Left forelimb (tissue), 1 donor: ENCODE data around the gene COL21A1.

Source experiments
- DNase-seq: peaks from one replicate; pipeline ENCODE4 v3.0.0-alpha.2; 2018; ENCODE audit warnings: low spot score

COL21A1 gene

GRCh38 chr6:56245903-56246351 lies 1.5 kb downstream of the COL21A1 start:
- DNase-seq: no peak

DNA sequence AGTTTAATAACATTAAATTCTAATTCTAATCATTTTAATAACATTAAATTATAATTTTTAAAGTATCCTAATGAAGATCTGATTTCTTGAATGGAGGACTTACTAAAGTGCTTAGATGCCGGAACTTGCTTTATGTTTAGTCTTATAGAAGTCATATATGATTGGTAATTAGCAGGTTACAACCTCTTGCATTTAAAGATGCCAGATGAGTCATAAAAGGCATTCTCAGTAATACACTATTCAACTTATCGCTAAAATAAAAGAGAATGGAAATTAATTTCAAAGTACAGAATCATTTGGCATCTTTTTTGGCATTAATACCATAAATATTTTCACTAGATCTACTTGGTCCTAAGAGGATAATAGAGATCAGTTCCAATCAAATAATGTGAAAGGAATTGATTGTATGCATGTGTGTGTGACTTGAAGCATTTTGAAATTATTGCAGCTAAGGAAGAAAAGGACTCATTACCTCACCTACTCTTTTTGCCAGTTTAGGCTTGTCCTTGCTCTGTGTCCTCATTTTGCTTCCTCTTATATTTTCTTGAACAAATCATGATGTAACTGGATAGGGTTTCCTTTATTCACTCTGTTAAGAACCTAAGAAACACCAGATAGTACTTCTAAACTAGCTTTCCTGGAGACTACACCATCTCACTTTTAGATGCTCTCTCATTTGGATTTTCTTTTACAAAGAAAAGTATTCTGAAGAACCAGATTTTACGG lies 2.7 kb downstream of the COL21A1 start:
- DNase-seq: no peak

DNA sequence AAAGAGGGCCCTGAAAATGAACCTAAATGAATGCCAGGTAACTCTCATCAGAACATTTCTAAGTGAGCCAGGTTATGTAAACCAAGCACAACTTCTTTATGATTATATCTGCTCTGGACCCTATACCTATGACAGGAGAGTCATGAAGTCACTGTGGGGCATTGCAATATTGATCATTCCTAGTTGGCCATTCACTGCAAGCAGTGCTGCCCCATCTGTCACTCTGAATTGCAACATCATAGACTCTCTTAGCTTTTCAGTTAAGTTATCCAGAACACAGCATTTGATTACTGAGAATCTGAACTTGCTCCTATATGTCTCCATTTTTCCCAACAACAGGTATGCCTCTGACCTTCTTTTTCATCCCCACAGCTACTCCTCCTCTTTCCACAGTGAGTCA lies 3.3 kb downstream of the COL21A1 start:
- DNase-seq: no peak

DNA sequence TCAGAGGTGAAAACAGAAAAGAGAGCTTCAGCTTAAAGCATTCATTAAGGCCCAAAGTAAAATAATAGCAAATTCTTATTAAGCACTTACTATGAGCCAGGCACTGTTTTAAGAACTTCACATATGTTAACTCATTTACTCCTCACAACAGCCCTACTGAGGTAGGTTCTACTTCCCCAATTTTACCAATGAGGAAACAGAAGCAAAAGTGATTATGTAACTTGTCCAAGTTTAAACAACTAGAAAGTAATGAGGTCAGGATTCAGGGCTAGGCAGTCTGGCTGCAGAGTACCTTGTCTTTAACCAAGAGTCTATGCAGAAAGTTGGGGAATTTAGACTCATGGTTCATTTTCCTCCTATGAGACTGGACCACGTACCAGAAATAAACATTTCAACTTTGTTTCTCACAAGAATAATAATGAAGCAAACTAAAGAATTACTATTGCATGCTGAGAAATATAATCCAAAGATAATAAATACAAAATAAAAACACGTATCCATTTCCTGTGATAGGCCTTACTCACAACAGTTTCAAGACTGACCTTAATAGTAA lies 3.8 kb downstream of the COL21A1 start:
- no peak for DNase-seq

GRCh38 chr6:56242346-56242745 lies 5.0 kb downstream of the COL21A1 start:
- no peak for DNase-seq

- DNase-seq: no peak
These were observed 6.1 kb downstream of the COL21A1 start for GRCh38 chr6:56241124-56241802.

DNA sequence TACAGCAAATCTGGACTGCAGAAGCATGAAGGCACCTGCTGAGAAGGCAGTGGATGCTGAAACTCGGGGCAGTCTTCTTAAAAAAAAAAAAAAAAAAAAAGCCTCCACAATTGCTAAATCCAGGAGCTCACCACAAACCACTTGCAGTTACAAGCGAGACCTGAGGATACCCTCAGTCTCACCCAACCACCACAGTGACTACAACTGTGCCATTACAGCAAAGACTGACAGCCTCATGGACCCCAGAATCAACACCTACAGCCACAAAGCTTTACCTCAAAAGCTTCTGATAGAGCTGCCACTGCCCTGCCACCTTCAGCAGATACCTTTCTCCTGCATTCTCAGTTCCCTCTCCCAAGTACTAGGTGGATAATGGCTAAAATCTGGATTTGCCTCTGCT lies 9.0 kb downstream of the COL21A1 start:
- no peak for DNase-seq

GRCh38 chr6:56235245-56235644 lies 12.1 kb downstream of the COL21A1 start:
- DNase-seq: no peak

- DNase-seq: no peak
These were observed 14.9 kb downstream of the COL21A1 start for GRCh38 chr6:56232436-56232835.

DNA sequence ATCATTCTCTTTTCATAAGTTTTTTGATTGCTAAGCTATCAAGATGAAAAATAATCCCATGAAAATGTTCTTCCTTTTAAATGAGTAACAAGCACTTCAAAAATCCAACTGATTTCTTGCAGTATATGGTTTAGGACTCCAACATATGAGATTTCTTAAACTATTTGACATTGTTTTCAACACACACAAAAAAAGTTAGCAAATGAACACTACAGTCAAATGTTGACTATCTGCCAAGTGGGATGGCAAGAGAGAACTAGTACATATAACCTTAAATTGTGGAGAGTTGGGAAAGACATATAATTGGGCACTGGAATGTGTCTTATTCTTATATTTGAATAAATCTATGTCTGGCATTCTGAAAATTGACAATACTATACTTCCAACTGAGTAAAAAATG lies 15.6 kb downstream of the COL21A1 start:
- no peak for DNase-seq

- DNase-seq: no peak
These were observed 16.3 kb downstream of the COL21A1 start for GRCh38 chr6:56230976-56231566.

DNA sequence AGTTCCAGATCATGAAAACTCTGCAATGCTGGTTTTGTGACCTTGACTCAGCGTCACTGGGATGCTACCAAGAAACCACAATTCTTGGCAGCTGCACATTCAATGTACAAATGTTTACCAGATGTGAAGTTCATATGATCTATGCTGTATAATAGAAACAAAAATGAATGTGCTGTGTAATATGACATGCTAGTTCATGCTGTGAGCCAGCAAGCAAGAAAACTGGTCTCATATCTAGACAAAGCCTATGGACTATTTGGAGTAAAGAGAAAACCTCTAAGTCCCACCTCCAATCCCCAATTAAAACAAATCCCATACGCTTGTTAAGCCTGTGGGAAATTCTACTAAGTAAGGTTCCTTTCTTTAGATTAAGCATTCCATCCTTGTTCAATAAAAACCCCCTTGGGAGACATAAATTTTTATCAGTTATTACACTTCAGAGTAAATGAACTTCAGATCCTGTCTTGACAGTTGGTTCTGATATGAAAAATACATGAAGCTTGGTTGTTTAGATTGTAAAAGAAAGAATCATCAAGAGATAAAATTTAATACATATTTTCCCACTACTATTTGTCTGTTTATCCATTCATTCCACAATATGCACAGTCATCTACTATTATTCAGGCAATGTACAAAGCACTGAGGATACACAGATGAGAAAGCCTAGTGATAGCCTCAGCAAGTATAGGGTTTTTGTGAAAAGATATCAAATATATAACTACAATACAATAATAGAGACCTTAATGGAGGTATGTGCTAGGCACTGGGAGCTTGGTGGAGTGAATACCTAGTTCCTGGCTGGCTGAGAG lies 20.1 kb downstream of the COL21A1 start:
- DNase-seq: peak; percentile 74

GRCh38 chr6:56223995-56224394 lies 23.4 kb downstream of the COL21A1 start:
- no peak for DNase-seq

DNA sequence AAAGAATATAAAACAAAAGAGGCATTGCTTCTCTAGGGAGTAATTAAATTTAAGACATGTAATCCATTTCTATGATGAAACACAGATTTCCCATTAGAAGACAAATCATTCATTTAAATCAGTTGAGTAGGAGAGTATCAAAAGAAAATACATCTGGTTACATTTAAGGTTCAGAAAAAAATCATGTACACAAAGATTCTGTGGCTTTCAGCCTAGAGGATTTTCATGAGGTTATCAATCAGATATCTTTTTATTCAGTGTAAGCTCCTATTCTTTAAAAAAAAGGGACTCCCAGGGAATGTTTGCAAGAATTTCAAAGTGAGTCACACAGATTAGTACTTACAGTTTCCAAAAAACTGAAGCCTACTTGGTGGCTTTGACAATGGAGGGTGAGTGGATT lies 24.9 kb downstream of the COL21A1 start:
- no peak for DNase-seq

DNA sequence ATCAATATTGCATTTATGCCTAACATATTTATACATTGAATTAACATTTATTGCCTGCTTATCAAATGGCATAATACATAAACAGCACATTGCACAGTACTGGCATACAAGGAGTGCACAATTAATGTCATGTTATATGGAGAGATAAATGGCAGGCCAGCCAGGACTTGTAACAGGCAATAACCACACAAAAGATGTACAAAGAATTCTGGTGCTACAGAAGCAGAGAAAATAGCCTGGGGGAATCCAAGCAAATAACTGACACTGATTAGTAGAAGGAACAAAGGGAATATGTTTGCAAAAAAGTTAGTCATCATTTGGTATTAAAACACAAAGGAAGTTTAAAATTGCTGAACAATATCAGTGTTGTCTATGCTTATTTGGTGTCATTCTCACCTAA lies 27.3 kb downstream of the COL21A1 start:
- no peak for DNase-seq

DNA sequence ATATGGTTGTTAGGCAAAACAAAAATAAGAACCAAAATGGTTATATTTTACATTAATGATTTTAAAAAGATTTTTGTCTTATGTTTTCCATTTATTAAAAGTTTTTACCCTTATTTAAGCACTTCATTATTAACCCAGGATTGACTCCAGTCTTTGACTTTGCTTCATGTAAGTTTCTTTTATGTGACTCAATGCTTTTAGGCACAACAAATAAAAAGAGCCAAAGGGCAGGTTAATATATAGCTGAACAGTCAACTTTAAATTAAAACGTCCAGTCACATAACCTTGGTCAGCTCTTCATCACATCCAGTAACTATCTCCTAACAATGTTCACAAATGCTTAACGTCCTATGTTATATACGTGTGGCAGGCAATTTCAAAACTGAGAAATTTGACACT lies 32.7 kb downstream of the COL21A1 start:
- no peak for DNase-seq

- no peak for DNase-seq
These were observed 33.2 kb downstream of the COL21A1 start for GRCh38 chr6:56214041-56214702.

DNA sequence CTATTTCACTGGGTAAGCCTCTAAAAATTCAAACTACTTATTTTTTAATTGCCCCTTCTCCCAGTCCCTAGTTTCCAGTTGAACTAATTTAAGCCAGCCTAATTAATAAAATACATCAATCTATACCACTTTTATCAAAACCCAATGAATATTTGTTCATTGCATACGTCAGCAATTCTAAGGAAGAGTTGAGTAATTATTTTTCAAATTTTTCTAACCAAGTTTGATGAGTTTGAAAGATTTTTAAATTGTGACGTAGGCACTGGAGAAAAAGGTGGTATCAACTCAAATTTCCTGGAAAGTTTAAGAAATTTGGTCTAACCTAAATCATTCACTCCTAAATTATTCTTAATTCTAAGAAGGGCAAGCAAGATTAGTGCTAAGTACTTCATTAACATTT lies 35.7 kb downstream of the COL21A1 start:
- no peak for DNase-seq

DNA sequence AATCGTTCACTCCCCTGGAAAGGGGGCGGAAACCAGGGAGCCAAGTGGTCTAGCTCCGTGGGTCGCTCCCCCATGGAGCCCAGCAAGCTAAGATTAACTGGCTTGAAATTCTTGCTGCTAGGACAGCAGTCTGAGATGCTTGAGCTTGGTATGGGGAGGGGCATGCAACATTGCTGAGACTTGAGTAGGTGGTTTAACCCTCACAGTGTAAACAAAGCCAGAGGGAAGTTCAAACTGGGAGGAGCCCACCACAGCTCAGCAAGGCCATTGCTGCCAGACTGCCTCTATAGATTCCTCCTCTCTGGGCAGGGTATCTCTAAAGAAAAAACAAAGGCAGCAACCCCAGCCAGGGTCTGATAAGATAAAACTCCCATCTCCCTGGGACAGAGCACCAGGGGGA lies 43.2 kb downstream of the COL21A1 start:
- no peak for DNase-seq

DNA sequence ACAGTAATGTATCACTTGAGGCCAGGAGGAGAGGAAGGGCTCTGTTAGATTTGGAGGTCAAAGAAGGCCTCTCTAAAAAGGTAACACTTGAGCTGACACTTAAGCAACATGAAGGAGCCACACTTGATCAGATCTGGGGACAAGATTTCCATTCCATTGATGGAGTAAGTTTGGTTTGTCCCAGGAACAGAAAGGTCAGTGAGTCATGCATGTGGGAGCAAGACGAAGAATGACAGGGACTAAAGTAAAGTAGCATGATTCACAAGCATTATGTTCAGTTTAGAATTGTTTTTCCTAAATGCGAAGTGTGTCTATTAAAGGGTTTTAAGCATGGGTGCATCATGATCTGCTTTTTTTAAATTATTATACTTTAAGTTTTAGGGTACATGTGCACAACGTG lies 47.4 kb downstream of the COL21A1 start:
- no peak for DNase-seq

- no peak for DNase-seq
These were observed 53.5 kb downstream of the COL21A1 start for GRCh38 chr6:56193846-56194245.

DNA sequence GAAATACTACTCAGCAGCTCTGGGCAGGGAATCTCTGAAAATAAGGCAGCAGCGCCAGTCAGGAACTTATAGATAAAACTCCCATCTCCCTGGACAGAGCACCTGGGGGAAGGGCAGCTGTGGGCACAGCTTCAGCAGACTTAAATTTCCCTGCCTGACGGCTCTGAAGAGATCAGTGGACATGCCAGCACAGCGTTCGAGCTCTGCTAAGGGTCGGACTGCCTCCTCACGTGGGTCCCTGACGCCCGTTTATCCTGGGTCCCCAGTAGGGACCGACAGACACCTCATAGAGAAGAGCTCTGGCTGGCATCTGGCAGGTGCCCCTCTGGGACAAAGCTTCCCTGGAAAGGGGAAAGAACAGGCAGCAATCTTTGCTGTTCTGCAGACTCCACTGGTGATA lies 59.0 kb downstream of the COL21A1 start:
- peak; percentile 44 for DNase-seq
